ENCODE measurements around the gene PARD3.
"Not testable (repeated sequence)": the region's sequence is repeated elsewhere in the genome, so short reads cannot be mapped to it uniquely, and the experiment has no call there.

PARD3 gene

DNA sequence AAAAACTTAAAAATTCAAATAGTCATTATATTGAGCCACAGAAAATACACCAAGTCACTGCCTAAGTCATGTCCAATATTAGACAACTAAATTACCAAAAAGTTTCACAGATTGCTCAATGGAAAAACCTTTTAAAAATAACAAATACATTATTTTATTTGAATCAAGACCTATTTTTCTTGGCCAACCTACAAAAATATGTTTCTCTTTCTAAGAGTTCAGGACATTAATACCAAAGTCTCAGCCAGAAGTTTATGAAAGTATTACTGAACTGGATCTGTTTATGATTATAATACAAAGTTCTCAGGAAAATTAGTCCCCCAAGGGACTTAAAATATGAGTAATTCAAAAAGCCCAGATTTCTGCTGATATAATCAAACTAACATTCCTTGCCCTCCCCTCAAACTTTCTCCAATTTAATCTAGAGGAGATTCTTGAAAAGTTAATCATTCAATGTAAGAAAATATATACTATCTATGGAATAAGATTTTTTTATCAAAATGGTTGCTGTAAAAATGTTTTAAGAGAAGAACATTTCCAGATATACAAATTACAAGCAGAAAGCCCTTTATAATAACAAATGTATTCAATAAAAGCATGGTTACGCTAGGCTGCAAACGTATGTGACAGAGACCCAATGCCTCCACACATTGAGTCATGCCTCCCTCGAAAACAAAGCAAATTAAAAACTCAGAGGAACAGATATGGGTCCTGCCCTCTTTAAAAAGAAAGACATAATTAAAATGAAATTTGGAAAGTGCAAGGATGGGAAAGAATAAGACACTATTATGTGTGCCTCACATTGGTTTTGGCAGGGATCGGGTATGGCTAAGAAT is 381.6 kb downstream of the PARD3 start:
- DNase-seq, result no peak

GRCh38 chr10:34432589-34432988 is 382.5 kb downstream of the PARD3 start:
- DNase-seq, result no peak

DNA sequence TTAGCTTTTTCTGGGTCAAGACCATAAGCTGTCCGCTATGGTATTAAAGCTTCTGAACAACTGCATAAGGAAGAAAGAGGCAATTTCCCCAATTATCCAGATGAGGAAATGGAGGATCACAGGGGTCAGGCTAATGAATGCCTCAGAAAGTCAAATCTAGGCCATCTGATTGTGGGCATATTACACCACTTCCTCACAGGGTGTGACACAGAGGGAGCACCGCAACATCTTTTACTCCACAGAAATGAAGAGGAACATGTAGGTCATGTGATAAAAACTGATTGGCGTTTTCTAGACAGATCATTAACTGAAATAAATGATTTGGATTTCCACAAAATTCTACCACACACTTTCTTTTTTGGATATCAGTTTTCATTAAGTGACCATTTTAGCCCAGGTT is 384.4 kb downstream of the PARD3 start:
- DNase-seq, result no peak

DNA sequence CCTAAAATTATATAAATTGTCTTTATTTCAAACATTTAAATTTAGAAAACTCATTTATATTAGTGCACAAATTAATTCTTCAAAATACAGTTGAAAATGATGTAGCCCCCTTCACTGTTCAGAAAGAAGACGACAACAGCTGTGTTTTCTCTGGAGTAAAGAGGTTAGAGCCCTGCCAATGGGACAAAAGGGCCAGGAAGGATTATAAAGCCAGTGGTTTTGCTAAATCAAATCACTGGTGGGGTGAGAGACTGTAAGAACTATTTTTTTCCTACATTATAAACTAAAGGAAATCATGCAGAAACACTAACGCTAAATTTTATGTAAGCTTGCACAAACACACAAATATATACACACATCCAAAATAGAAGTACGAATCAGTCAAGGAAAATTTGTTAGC is 386.6 kb downstream of the PARD3 start:
- no peak for DNase-seq

- no peak for DNase-seq
Measured at GRCh38 chr10:34427911-34428216, 387.2 kb downstream of the PARD3 start.

DNA sequence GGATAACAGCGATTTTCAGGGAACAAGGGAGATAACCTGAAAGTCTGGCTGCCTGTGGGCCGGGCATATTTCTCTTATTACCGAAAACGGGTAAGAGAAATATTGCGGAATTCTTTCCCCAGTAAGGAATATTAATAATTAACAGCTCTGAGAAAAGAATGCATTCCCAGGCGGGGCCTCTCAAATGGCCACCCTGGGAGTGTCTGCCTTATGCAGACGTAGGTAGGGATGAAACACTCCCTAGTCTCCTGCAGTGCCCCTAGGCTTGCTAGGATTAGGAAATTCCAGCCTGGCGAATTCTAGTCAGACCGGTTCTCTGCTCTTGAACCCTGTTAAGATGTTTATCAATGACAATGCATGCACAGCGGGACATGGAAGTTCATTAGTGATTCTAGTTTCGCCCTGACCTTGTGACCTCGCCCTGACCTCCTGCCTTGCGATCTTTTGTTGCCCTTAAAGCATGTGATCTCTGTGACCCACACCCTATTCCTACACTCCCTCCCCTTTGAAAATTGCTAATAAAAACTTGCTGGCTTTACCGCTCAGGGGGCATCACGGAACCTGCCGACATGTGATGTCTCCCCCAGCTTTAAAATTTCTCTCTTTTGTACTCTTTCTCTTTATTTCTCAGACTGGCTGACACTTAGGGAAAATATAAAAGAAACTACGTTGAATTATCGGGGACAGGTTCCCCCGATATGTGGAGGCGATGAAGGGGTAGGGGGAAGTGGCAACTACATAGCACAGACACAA is 387.8 kb downstream of the PARD3 start:
- not testable (repeated sequence) for DNase-seq

DNA sequence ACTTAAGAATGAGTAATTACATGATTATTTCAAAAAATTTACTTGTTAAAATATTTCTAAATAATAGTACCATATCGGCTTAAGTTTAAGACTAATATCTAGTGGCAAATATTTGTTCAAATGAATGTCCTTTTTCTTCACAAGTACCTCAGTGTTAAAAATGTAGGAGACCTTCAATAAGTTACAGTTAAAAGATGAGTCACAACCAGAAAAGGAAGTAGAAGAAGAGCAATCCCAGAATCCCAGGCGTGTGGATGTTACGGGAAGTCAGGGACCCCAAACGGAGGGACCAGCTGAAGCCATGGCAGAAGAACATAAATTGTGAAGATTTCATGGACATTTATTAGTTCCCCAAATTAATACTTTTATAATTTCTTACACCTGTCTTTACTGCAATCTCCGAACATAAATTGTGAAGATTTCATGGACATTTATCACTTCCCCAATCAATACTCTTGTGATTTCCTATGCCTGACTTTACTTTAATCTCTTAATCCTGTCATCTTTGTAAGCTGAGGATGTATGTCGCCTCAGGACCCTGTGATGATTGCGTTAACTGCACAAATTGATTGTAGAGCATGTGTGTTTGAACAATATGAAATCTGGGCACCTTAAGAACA is 388.4 kb downstream of the PARD3 start:
- not testable (repeated sequence) for DNase-seq

DNA sequence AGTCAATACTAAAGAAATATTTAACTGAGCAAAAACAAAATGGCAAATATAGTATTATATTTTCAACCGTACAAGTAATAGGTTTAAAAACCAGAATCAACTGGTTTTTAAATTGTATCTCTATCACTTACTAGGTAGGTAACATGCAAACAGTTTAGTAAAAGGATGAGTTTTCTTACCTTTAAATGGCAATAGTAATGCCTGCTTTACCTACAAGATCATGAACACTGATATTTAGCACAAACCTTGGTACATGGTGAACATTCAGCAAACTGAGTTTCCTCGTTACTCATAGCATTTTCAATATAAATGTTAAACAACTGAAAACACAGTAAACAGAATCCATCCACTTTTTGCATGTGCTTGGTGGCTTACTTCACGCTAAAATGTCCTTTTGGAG is 389.1 kb downstream of the PARD3 start:
- DNase-seq, result no peak

DNA sequence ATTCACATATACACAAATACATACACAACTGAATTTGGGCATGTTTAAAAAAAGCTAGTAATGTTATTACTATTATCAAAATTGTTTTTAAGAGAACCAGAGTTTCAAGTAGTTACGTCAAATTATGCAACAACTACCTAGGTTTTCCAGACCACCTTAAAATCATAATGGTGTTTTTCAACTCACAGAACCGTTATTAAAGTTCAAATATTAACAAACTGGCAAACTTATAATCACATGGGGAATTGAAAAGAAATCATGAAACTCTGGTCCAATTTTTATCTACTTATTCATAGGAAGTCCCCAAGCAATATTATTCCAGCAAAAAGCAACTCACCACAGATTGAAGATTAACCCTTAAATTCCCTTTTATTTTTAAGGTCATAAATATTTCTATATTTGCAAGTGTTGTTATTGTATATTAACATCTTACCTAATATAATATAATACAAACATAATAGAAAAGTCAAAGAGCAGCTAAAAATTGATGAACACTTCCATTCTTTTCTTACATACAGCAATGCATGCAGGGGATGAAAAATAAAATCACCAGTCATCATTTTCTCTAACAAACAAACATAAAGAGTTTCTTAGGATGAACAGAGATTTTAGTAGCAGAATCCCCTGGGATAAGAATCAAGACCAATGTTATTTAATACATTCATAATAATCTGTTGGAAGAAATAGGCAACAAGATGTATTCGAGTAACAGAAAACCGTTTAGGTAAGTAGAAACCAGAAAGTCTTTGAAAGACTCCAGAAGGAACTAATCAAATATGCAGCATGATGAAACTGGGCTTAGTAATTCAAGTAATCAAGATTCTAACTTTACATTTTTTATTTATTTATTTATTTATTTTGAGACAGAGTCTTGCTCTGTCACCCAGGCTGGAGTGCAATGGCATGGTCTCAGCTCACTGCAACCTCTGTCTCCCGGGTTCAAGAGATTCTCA is 391.1 kb downstream of the PARD3 start:
- DNase-seq, result no peak

- no peak for DNase-seq
Measured at GRCh38 chr10:34420795-34421194, 394.3 kb downstream of the PARD3 start.

- DNase-seq, result no peak
Measured at GRCh38 chr10:34420273-34420672, 394.8 kb downstream of the PARD3 start.

DNA sequence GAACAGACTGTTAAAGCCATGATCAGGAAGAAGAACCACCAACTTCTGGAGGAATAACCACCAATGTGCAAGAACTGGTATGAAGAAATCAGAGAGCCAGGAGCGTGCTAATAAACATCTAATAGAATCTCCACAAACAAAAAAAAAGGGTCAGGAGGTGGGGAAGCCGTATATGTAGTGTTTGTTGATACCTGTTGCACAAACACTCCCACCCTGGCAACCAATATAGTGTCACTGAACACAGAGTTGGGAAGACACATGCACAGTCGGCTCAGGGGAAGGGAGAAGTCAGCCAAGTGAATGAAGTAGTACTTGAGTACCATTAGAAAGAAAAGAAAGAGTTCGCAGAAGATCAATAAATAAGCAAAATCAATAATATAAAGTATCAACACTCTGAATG is 400.1 kb downstream of the PARD3 start:
- no peak for DNase-seq

DNA sequence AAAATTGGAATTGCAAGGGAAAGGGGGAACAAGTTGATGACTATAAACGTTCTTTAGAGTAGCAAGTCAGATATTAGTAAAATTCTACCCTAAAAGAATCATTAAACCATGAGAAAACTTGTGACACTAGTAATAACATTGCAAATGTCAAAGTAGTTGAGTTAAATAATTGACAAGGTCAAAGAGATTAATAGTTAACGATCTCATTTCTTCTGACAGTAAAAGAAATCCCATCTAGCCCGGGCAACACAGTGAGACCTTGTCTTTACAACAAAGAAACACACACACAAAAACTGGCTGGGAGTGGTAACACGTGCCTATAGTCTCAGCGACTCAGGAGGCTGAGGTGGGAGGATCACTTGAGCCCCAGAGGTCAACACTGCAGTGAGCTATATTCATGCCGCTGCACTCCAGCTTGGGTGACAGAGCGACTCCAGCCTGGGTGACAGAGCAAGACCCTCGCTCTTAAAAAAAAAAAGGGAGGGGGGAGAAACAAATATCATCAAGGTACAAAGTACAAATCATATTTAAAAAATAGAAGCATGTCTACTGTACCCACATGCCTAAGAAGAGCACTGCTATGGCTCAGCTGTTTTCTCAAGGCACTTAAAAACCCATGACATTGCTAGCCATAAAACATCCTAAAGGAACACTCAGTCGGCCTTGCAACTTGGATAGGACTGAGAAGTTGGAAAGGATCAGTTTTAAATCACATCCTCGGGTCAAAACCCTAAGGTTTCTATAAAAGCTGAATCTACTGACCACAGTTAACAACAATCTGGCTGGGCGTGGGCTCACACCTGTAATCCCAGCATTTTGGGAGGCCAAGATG is 401.1 kb downstream of the PARD3 start:
- DNase-seq, result no peak

- DNase-seq, result no peak
Measured at GRCh38 chr10:34413214-34413613, 401.9 kb downstream of the PARD3 start.

- no peak for DNase-seq
Measured at GRCh38 chr10:34408956-34409355, 406.1 kb downstream of the PARD3 start.

DNA sequence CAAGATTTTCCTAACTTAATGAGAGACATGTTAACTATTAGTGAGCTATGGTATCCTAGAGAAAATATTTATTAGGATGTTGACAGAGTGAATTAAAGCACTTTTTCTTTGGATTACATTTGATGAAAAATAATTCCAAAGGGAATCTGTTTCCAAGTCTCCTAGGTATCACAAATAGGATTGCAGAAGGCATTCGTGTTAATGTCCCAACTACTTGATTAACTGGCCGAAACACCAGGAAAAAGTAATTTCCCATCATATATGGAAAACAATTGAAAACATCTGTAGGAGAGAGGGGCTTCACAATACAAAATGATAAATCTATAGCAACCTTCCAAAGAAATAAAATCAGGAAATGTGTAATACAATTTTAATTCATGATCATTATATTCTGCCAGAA is 406.7 kb downstream of the PARD3 start:
- no peak for DNase-seq

GRCh38 chr10:34407324-34407805 is 407.7 kb downstream of the PARD3 start:
- no peak for DNase-seq

DNA sequence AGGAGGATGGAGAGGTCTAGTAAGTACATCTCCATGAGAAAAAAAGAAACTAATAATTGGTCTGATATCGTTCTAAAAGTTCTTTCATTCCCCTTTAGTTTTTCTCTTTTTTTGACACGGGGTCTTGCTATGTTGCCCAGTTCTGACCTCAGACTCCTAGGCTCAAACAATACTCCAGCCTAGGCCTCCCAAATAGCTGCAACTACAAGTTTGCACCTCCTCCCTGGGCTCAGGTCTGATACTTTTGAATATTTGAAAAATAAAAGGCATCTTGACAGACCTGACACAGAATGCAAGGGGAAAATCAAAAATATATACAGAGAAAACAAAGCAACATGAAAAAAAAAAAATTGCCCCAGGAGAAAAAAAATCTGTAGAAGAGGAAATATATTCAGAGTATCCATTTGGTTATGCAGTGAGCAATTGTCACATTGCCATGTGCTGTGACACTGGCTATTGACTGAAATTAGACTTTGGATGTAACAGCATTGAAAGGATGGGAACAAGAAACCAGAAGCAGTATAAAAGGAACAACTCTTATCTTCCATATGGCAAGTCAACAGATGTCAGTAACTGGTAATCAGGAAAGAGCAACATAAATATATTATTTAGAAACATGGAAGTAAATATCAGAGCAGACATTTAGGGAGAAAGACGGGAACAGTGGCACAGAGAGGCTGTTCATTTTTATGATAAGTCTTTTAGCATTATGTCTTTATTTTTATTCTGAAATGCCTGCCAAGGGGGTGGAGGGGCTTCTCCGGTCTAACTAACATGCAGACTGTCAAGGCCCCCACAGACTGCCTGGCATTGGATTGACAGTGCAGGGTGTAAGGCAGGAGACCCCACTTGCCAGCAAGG is 408.4 kb downstream of the PARD3 start:
- no peak for DNase-seq
